ENCODE data around the gene DGKH. TPM values are rescaled to one million over a fixed set of nuclear protein-coding genes. Genes with fewer than 3 reads are reported as not detected.

Gene DGKH
- total and polyA plus RNA-seq, 4 donors, result 0.88 to 32.8 (median 16.4) TPM

- intact Hi-C loops (cut with DNase I), result no loop called here
- 97 to 98% methylated on average over 3 of the region's 3 CpGs for WGBS, 2 donors
- Histone ChIP-seq H3K36me3 (ENCODE audit: control insufficient read depth in 1 of 2, insufficient read depth in 2 of 2, low read length in 1 of 2) (peaks cover 8 to 9% of the 10 kb centered on the region in 2 donors), H3K4me1 (ENCODE audit: control insufficient read depth in 1 of 2, insufficient read depth in 2 of 2, low read length in 2 of 2) (no peaks in the 10 kb centered on the region), H3K4me3 (ENCODE audit: low read length in 2 of 2) (no peak overlapping the region), H3K27me3 (ENCODE audit: control insufficient read depth in 1 of 2, insufficient read depth in 2 of 2, low read length in 1 of 2) (no peaks in the 10 kb centered on the region), H3K27ac (ENCODE audit: low read depth in 1 of 2, low read length in 2 of 2) (no peak overlapping the region), H3K9me3 (ENCODE audit: control insufficient read depth, low read length) (no peaks in the 10 kb centered on the region)
- ATAC-seq (ENCODE audit: low FRiP score) (no peak), DNase-seq (no peak)
Observed at GRCh38 chr13:42164557-42165125, 116.2 kb downstream of the DGKH start.

GRCh38 chr13:42168496-42168895, 120.0 kb downstream of the DGKH start:
- ATAC-seq (ENCODE audit: low FRiP score), result no peak
- WGBS, 2 donors, result 92 to 97% methylated on average over 4 of the region's 4 CpGs
- intact Hi-C loops (cut with DNase I), result no loop called here

GRCh38 chr13:42170029-42170428, 121.6 kb downstream of the DGKH start:
- intact Hi-C loops (cut with DNase I), result no loop called here
- no peak for ATAC-seq (ENCODE audit: low FRiP score)

More at GRCh38 chr13:42168496-42168895, 120.0 kb downstream of the DGKH start:
- H3K27ac ChIP-seq (ENCODE audit: low read depth in 1 of 2, low read length in 2 of 2), result no peak overlapping the region
- no peak overlapping the region for H3K4me3 ChIP-seq (ENCODE audit: low read length in 2 of 2)
- no peak for DNase-seq
- peaks cover 2 to 5% of the 10 kb centered on the region in 2 donors for H3K36me3 ChIP-seq (ENCODE audit: control insufficient read depth in 1 of 2, insufficient read depth in 2 of 2, low read length in 1 of 2)
- H3K9me3 ChIP-seq (ENCODE audit: control insufficient read depth, low read length), result no peaks in the 10 kb centered on the region
- H3K4me1 ChIP-seq (ENCODE audit: control insufficient read depth in 1 of 2, insufficient read depth in 2 of 2, low read length in 2 of 2), result no peaks in the 10 kb centered on the region
- no peaks in the 10 kb centered on the region for H3K27me3 ChIP-seq (ENCODE audit: control insufficient read depth in 1 of 2, insufficient read depth in 2 of 2, low read length in 1 of 2)

GRCh38 chr13:42173789-42174343, 125.4 kb downstream of the DGKH start:
- Histone ChIP-seq H3K27me3 (ENCODE audit: control insufficient read depth in 1 of 2, insufficient read depth in 2 of 2, low read length in 1 of 2) (no peaks in the 10 kb centered on the region), H3K36me3 (ENCODE audit: control insufficient read depth in 1 of 2, insufficient read depth in 2 of 2, low read length in 1 of 2) (peaks cover 0 to 5% of the 10 kb centered on the region in 2 donors), H3K9me3 (ENCODE audit: control insufficient read depth, low read length) (no peaks in the 10 kb centered on the region), H3K27ac (ENCODE audit: low read depth in 1 of 2, low read length in 2 of 2) (no peak overlapping the region), H3K4me1 (ENCODE audit: control insufficient read depth in 1 of 2, insufficient read depth in 2 of 2, low read length in 2 of 2) (no peaks in the 10 kb centered on the region), H3K4me3 (ENCODE audit: low read length in 2 of 2) (no peak overlapping the region)
- DNase-seq, result no peak
- intact Hi-C loops (cut with DNase I), result no loop called here
- ATAC-seq (ENCODE audit: low FRiP score), result no peak
- WGBS, 2 donors, result 90 to 93% methylated on average over 4 of the region's 4 CpGs

More at GRCh38 chr13:42170029-42170428, 121.6 kb downstream of the DGKH start:
- Histone ChIP-seq H3K36me3 (ENCODE audit: control insufficient read depth in 1 of 2, insufficient read depth in 2 of 2, low read length in 1 of 2) (peaks cover 2 to 10% of the 10 kb centered on the region in 2 donors), H3K27ac (ENCODE audit: low read depth in 1 of 2, low read length in 2 of 2) (no peak overlapping the region), H3K9me3 (ENCODE audit: control insufficient read depth, low read length) (no peaks in the 10 kb centered on the region), H3K4me3 (ENCODE audit: low read length in 2 of 2) (no peak overlapping the region), H3K4me1 (ENCODE audit: control insufficient read depth in 1 of 2, insufficient read depth in 2 of 2, low read length in 2 of 2) (no peaks in the 10 kb centered on the region), H3K27me3 (ENCODE audit: control insufficient read depth in 1 of 2, insufficient read depth in 2 of 2, low read length in 1 of 2) (no peaks in the 10 kb centered on the region)
- DNase-seq, result no peak
- WGBS, 2 donors, result 78 to 81% methylated on average over 5 of the region's 5 CpGs

GRCh38 chr13:42174344-42175162, 126.1 kb downstream of the DGKH start:
- WGBS, 2 donors, result 76 to 82% methylated on average over 8 of the region's 8 CpGs
- H3K4me1 ChIP-seq (ENCODE audit: control insufficient read depth in 1 of 2, insufficient read depth in 2 of 2, low read length in 2 of 2), result no peaks in the 10 kb centered on the region
- intact Hi-C loops (cut with DNase I), result no loop called here
- H3K36me3 ChIP-seq (ENCODE audit: control insufficient read depth in 1 of 2, insufficient read depth in 2 of 2, low read length in 1 of 2), result peaks cover 0 to 5% of the 10 kb centered on the region in 2 donors
- H3K27me3 ChIP-seq (ENCODE audit: control insufficient read depth in 1 of 2, insufficient read depth in 2 of 2, low read length in 1 of 2), result no peaks in the 10 kb centered on the region
- no peak for DNase-seq
- no peak overlapping the region for H3K27ac ChIP-seq (ENCODE audit: low read depth in 1 of 2, low read length in 2 of 2)
- H3K9me3 ChIP-seq (ENCODE audit: control insufficient read depth, low read length), result no peaks in the 10 kb centered on the region
- ATAC-seq (ENCODE audit: low FRiP score), result no peak
- no peak overlapping the region for H3K4me3 ChIP-seq (ENCODE audit: low read length in 2 of 2)

GRCh38 chr13:42176294-42176693, 127.8 kb downstream of the DGKH start:
- no peak for ATAC-seq (ENCODE audit: low FRiP score)
- H3K9me3 ChIP-seq (ENCODE audit: control insufficient read depth, low read length), result no peaks in the 10 kb centered on the region
- no peak overlapping the region for H3K4me3 ChIP-seq (ENCODE audit: low read length in 2 of 2)
- no peak overlapping the region for H3K27ac ChIP-seq (ENCODE audit: low read depth in 1 of 2, low read length in 2 of 2)
- peaks cover 0 to 1% of the 10 kb centered on the region in 2 donors for H3K4me1 ChIP-seq (ENCODE audit: control insufficient read depth in 1 of 2, insufficient read depth in 2 of 2, low read length in 2 of 2)
- DNase-seq, result no peak
- peaks cover 2 to 5% of the 10 kb centered on the region in 2 donors for H3K36me3 ChIP-seq (ENCODE audit: control insufficient read depth in 1 of 2, insufficient read depth in 2 of 2, low read length in 1 of 2)
- H3K27me3 ChIP-seq (ENCODE audit: control insufficient read depth in 1 of 2, insufficient read depth in 2 of 2, low read length in 1 of 2), result no peaks in the 10 kb centered on the region
- intact Hi-C loops (cut with DNase I), result no loop called here

- no peak overlapping the region for H3K4me3 ChIP-seq (ENCODE audit: low read length in 2 of 2)
- ATAC-seq (ENCODE audit: low FRiP score) (no peak), DNase-seq (no peak)
- no peaks in the 10 kb centered on the region for H3K27me3 ChIP-seq (ENCODE audit: control insufficient read depth in 1 of 2, insufficient read depth in 2 of 2, low read length in 1 of 2)
- H3K36me3 ChIP-seq (ENCODE audit: control insufficient read depth in 1 of 2, insufficient read depth in 2 of 2, low read length in 1 of 2), result peaks cover 4 to 5% of the 10 kb centered on the region in 2 donors
- intact Hi-C loops (cut with DNase I), result no loop called here
- H3K9me3 ChIP-seq (ENCODE audit: control insufficient read depth, low read length), result no peaks in the 10 kb centered on the region
- H3K4me1 ChIP-seq (ENCODE audit: control insufficient read depth in 1 of 2, insufficient read depth in 2 of 2, low read length in 2 of 2), result peaks cover 0 to 1% of the 10 kb centered on the region in 2 donors
- H3K27ac ChIP-seq (ENCODE audit: low read depth in 1 of 2, low read length in 2 of 2), result no peak overlapping the region
- 77 to 84% methylated on average over 1 of the region's 1 CpG for WGBS, 2 donors
Observed at GRCh38 chr13:42177189-42177588, 128.7 kb downstream of the DGKH start.

GRCh38 chr13:42181381-42181953, 133.0 kb downstream of the DGKH start:
- Histone ChIP-seq H3K36me3 (ENCODE audit: control insufficient read depth in 1 of 2, insufficient read depth in 2 of 2, low read length in 1 of 2) (peaks cover 0 to 4% of the 10 kb centered on the region in 2 donors), H3K4me1 (ENCODE audit: control insufficient read depth in 1 of 2, insufficient read depth in 2 of 2, low read length in 2 of 2) (peaks cover 0 to 1% of the 10 kb centered on the region in 2 donors), H3K4me3 (ENCODE audit: low read length in 2 of 2) (no peak overlapping the region), H3K9me3 (ENCODE audit: control insufficient read depth, low read length) (no peaks in the 10 kb centered on the region), H3K27ac (ENCODE audit: low read depth in 1 of 2, low read length in 2 of 2) (no peak overlapping the region), H3K27me3 (ENCODE audit: control insufficient read depth in 1 of 2, insufficient read depth in 2 of 2, low read length in 1 of 2) (no peaks in the 10 kb centered on the region)
- ATAC-seq (ENCODE audit: low FRiP score), result no peak
- intact Hi-C loops (cut with DNase I), result no loop called here
- WGBS, 2 donors, result 37 to 59% methylated on average over 2 of the region's 2 CpGs
- DNase-seq, result no peak
